Fibroblast of skin of abdomen (primary cell): Measurements from ENCODE around the gene EFHD2.

Experiments used
- DNase-seq: peaks from one replicate; pipeline ENCODE4 v3.0.0-alpha.2; 2013

Gene EFHD2

DNA sequence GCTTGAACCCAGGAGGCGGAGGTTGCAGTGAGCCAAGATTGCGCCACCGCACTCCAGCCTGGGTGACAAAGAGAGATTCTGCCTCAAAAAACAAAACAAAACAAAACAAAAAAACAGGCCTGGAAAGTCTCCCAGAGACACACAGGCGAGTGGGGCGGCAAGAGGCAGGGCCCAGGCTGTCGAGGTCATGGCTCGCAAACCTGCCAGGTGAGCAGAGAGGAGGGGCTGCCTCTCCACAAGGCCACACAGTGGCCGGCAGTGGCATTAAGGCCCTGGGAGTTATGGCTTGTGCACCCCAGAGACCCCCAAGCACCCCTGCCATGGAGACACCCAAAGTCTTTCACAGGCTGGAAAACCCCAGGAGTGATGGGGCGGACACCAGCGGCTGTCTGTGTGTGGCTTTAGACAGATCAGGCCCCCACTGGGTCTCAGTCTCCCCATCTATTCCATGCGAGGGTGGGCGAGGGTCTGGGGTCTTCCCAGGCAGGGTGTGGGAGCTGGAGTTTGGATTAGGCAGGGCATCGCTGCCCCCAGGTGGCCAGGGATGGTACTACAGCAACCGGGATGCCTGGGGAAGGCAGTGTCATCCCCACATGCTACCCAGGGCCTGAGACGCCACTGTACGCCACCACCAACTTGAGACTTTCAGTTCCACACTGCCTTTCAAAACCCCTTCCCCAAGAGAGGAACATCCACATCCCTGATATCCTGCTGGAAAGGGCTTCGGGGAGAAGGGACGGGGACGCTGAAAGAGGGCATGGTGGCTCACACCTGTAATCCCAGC lies 21.3 kb downstream of the EFHD2 start:
- DNase-seq, result peak; percentile 31

- no peak for DNase-seq
Measured at GRCh38 chr1:15431571-15431948, 21.9 kb downstream of the EFHD2 start.

DNA sequence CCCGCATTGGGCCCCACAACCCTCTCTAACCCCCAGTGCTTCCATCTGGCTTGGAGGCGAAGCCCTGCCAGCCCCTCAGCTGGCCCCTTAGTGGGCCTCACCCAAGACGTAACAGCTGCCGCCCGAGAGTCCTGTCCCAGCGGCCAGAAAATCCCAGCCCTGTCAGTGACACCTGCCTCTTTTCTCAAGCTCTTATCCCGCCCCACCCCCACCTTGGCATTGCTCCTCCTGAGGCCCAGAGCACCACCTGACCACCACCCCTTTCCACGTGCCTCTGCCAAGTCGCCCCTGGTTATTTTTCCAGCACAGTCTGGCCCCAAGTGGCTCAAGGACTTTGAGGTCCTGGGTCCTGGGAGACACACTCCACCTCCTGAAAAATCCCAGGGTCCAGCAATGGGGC lies 22.6 kb downstream of the EFHD2 start:
- no peak for DNase-seq

DNA sequence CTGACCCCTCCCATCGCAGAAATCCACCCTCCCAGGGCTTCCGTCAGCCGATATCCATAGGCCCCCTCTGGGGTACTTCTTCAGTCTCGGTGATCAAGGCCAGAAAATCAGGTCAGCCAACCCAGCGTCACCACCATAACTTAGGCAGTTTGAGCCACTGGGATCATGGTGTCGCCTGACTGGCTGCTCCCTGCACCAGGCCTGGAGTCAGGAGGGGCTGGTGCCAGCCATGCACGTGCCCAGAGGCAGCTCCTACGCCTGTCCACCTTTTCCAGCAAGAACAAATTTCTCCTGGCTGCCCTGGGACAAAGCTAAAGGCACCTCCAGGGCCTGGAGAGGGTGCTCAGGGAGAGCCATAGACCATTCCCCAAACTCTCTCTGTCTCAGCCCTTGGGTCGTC lies 23.8 kb downstream of the EFHD2 start:
- DNase-seq, result no peak

DNA sequence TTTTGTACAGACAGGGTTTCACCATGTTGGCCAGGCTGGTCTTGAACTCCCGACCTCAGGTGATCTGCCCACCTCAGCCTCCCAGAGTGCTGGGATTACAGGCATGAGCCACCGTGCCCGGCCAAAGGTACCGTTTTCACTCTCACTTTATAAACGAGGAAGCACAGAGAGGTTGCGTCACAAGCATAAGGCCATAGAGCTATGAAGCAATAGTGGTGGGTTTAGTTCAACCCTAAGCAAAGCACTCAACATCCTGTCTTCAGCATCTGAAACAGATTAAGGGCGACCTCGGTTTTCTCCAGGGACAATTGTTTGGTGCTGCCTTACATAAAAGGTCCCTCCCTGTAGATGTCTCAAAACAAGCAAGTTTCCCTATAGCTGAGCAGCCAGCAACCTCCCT lies 25.1 kb downstream of the EFHD2 start:
- DNase-seq, result peak; percentile 20

DNA sequence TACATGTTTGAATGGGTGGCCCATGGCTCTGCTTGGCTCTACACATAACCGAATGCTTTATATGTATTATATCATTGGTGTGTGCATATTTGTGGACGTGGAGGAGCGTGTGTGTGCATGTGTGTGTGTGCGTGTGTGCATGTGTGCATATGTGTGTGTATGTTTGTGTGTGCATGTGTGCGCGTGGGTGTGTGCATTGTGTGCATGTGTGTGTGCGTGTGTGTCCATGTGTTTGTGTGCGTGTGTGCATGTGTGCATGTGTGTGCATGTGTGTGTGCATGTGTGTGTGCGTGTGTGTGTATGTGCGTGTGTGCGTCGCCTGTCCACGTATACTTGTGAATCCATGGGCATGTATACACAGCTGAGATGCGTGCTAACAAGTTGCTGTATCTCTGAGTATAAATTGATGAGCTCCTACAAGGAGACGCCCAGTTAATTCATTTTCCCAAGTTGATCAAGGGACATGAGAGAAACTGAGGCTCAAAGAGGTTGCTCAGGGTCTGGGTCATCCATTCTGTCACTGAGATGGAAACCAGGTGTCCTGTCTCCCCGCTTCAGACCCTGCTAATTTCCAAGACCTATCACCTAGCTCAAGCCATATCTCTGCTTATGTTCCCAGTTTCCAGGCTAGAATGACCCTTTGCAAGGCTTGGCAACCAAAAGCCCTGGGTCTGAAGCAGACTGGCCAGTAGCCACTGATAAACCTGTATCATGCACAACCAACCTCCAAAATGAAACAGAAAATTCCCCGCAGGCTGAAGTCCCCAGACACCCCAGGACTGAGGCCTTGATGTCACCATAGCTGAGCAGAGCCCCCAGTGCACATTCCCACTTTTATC lies 25.8 kb downstream of the EFHD2 start:
- DNase-seq, result no peak

DNA sequence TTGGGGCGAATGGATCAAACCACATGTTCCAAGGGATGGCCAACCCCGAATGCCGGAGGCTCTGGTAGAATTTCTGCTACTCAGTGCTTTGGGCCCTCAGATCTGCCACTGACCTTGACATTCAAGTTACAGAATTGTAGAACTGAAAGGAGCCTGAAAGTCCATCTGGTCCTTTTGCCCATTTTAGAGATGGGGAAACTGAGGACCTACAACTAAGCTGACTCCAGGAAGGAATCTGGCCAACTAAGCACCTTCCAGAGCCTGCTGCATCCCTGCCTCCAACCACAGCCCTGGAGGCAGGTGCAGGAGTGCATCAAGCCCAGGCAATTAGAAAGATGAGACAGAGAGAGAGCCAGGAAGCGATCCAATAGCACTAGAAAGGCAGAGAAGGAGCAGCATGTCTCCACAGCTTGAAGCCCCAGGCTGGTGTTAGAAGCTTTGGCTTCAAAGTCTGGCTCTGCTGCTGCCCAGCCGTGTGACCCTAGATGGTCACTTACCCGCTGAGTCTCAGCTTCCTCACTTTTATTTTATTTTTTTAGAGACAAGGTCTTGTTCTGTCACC lies 27.3 kb downstream of the EFHD2 start:
- no peak for DNase-seq

- DNase-seq, result no peak
Measured at GRCh38 chr1:15439325-15439724, 29.6 kb downstream of the EFHD2 start.

DNA sequence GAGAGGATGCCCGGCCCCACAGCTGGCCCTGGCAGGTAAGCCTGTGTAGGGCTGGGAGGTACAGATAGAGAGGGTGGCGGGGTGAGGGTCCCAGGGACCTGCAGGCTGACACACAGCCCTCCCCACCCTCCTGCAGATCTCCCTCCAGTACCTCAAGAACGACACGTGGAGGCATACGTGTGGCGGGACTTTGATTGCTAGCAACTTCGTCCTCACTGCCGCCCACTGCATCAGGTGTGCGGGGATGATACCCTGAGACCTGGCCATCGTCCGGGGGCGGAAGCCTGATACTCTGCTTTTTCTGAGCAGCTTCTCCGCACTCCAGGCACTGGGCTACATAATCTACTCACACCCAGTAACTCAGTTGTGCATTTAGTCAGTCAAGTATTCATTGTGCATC lies 30.7 kb downstream of the EFHD2 start:
- no peak for DNase-seq

DNA sequence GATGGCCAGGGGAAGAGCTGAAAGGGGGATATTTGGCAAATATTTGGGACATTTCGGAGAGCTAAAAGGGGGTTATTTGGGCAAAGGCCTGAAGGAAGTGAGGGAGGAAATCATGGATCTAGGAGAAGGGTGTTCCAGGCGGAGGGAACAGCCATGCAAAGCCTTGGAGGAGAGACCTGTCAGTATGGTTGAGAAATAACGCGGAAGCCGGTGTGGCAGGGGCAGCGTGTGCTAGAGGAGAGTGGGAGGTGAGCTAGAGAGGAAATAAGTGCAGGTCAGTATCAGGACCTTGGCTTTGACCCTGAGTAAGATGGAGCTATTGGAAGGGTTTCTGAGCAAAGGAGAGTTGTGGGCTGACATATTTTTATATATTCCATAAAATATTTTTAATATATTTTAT lies 31.6 kb downstream of the EFHD2 start:
- no peak for DNase-seq

GRCh38 chr1:15442119-15442518 lies 32.4 kb downstream of the EFHD2 start:
- no peak for DNase-seq

GRCh38 chr1:15442759-15443158 lies 33.1 kb downstream of the EFHD2 start:
- DNase-seq, result no peak

DNA sequence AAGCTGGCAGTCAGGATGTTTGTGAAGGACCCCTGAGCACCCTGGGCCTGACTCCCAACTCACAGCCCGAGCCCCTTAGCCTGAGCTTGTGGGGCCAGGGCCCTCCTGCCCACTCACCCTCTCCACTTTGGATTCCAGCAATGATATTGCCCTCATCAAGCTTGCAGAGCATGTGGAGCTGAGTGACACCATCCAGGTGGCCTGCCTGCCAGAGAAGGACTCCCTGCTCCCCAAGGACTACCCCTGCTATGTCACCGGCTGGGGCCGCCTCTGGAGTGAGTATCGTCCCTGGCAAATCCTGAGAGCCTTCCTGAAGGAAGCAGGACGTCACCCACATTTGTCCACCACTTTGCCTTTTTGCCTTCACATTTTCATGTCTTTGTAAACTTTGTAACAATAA lies 33.6 kb downstream of the EFHD2 start:
- DNase-seq, result no peak

DNA sequence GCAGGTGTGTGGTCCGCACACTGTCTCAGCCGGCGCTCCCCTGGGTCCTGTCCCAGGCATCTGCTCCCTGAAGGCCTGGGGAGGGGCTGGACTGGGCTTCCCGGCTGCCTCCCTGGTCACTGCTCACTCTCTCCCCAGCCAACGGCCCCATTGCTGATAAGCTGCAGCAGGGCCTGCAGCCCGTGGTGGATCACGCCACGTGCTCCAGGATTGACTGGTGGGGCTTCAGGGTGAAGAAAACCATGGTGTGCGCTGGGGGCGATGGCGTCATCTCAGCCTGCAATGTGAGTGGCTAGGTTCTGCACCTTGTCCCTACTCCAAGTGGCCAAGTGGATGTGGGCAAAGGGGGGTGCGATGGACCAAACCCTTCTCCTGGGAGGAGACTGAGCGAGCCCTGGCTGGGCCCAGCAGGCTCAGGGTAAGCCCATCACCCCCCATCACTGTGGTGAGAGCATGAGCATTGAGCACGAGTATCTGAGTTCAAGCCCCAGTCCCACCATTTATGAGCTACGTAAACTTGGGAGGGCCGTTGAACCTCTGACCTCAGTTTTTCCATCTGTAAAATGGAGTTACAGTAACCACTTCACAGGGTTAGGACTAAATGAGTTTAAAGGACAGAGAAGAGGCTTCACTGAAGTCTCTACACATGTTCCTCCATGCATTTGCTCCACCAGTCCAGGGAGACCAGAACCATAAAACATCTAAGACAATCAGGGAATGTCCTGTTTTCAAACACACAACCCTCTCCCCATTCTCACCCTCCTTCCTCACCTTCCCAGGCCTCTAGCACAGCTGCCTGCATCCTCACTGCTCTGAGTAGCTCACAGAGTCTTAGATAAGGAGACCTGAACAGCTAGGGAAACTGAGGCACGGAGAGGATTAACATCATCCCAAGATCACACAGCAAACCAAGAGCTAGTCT lies 35.0 kb downstream of the EFHD2 start:
- DNase-seq, result no peak

DNA sequence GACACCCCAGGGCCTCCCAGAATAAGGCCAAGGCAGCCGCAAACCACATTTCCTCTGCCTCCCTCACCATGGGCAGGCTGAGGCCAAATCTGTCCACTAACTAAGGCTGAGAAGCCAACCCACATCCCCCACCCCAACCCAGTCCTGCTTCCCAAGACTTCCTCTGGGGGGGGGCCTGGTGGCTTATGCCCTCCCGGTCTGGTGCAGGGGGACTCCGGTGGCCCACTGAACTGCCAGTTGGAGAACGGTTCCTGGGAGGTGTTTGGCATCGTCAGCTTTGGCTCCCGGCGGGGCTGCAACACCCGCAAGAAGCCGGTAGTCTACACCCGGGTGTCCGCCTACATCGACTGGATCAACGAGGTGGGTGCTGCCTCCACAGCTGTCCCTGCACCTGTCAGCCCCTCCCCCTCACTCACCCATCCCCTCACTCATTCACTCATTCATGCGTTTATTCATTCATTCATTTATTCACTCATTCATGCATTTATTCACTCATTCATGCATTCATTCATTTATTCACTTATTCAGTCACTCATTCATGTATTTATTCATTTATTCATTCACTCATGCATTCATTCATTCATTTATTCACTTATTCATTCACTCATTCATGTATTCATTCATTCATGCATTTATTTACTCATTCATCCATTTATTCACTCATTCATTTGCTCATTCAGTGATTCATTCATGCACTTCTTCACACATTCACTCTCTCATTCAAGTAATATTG lies 35.9 kb downstream of the EFHD2 start:
- no peak for DNase-seq

DNA sequence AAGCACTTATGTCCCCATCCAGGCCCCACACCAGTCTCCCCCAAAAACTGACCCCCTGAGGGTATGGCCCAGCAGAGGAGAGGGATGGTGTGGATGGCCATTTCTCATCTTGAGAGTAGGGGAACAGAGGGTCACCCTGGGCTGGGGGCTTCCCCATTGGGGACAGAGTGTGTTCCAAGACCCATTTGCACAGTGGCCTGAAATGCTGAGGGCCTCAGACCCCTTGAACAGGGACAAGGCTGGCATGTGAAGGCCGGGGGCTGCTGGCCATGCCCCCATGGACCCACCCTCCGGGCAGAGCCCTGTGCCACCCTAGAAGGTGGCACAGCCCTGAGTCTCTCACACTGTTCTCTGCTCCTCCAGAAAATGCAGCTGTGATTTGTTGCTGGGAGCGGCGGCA lies 36.5 kb downstream of the EFHD2 start:
- DNase-seq, result no peak

GRCh38 chr1:15448877-15449462 lies 39.3 kb downstream of the EFHD2 start:
- DNase-seq, result no peak

- DNase-seq, result no peak
Measured at GRCh38 chr1:15449567-15449966, 39.9 kb downstream of the EFHD2 start.

DNA sequence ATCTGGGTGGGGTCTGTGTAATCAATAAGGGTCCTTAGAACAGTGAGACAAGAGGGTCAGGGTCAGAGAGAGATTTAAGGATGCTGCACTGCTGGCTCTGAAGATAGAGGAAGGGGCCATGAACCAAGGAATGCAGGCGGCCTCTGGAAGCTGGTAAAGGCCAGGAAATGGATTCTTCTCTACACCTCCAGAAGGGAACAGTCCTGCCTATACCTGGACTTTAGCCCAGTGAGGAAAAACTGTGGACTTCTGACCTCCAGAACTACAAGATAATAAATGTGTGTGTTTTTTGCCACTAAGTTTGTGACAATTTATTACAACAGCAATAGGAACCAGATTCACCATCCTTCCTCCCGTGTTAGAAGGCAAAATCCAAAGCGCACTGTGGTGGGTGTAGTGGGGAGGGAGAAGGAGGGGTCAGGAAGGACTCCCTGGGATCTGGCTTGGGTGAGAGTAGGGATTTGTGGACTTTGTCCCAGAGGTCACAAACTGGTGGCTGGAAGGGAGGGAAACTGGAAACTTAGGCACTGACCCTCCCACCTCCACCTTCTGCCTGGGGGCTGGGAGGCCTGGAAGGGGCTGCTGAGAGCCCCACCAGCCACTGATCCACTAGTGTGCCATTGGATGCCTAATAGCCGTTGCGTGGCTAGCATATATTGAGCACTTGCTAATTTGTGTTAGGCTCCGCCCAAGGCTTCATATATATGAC lies 41.5 kb downstream of the EFHD2 start:
- DNase-seq, result no peak

DNA sequence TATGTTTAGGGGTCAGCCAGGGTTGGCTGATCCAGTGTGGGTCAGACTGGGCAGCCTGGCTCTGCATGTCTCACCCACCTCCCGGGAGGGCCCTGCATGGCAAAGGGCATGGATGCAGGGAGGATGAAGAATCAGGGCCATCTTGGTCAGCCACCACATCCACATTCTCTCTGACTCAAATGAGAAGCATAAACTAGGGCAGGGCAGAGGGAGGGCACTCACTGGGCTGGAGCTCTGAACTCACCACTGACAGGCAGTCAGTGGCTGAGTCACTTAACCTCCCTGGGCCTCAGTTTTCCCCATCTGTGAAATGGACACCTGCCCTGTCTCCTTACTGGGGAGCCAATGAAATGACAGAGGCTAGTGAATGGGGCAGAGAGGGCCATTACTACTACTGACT lies 42.5 kb downstream of the EFHD2 start:
- DNase-seq, result no peak
